Choroid plexus epithelial cell (primary cell): ENCODE results near the gene UBE3B.
"Not testable (repeated sequence)": the region's sequence is repeated elsewhere in the genome, so short reads cannot be mapped to it uniquely, and the experiment has no call there.

Source experiments
- DNase-seq: peaks from one replicate; pipeline ENCODE4 v3.0.0-alpha.2; 2010; ENCODE audit warnings: low read depth
- H3K4me3 ChIP-seq: 2 replicates; pipeline ENCODE4 v1.5.1; 2011; ENCODE audit warnings: low read depth, mild to moderate bottlenecking, control low read depth, low read length, moderate library complexity
- CTCF ChIP-seq: conservative IDR thresholded peaks from 2 replicates; pipeline ENCODE4 v1.5.1; 2011; ENCODE audit warnings: low read depth, mild to moderate bottlenecking, control low read depth, inconsistent platforms, low read length, moderate library complexity

UBE3B gene

GRCh38 chr12:109464642-109465351 lies 12.6 kb upstream of the UBE3B start:
- TF ChIP-seq CTCF = no peak
- no peak overlapping the region for H3K4me3 ChIP-seq
- DNase-seq = no peak

GRCh38 chr12:109466305-109466704 lies 11.1 kb upstream of the UBE3B start:
- H3K4me3 ChIP-seq = no peak overlapping the region
- TF ChIP-seq CTCF = no peak
- no peak for DNase-seq

- no peak for DNase-seq
- no peak overlapping the region for H3K4me3 ChIP-seq
- TF ChIP-seq CTCF = no peak
Observed at GRCh38 chr12:109466821-109467220, 10.6 kb upstream of the UBE3B start.

- no peak overlapping the region for H3K4me3 ChIP-seq
- TF ChIP-seq CTCF = no peak
- DNase-seq = no peak
Observed at GRCh38 chr12:109467978-109468676, 9.3 kb upstream of the UBE3B start.

GRCh38 chr12:109469517-109469916 lies 7.9 kb upstream of the UBE3B start:
- no peak overlapping the region for H3K4me3 ChIP-seq
- no peak for TF ChIP-seq CTCF
- DNase-seq = peak; percentile 56

- no peak overlapping the region for H3K4me3 ChIP-seq
- no peak for DNase-seq
- TF ChIP-seq CTCF = no peak
Observed at GRCh38 chr12:109473006-109473405, 4.4 kb upstream of the UBE3B start.

GRCh38 chr12:109473526-109474270 lies 3.7 kb upstream of the UBE3B start:
- not testable (repeated sequence) for H3K4me3 ChIP-seq

More at GRCh38 chr12:109473526-109474270, 3.7 kb upstream of the UBE3B start:
- DNase-seq = not testable (repeated sequence)
